ENCODE results near the gene CIB2.

The CIB2 gene

DNA sequence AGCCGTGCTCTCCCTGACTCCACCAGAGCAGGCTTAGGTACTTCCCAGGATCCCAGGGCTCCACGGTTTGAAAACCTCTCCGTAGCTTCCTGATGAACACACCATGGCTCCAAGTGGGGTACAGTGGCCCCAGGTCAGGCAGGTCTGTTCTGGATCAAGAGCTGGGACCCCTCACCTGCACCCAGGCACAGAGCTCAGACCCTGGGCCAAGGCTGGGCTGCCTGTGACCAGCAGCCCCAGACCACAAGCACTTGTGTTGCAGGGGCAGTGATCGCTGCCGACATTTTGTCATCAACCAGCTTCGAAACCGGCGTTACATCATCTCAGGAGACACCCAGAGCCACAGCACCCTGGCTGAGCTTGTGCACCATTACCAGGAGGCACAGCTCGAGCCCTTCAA is 33.6 kb downstream of the CIB2 start:
- POLR2A ChIA-PET = no interaction called here

More for the DNA sequence above, 33.6 kb downstream of the CIB2 start:
- no peaks in the 10 kb centered on the region for H3K9me3 ChIP-seq (ENCODE audit: control insufficient read depth, insufficient read depth, low read depth, low read length)
- TF ChIP-seq, protein P1, sequence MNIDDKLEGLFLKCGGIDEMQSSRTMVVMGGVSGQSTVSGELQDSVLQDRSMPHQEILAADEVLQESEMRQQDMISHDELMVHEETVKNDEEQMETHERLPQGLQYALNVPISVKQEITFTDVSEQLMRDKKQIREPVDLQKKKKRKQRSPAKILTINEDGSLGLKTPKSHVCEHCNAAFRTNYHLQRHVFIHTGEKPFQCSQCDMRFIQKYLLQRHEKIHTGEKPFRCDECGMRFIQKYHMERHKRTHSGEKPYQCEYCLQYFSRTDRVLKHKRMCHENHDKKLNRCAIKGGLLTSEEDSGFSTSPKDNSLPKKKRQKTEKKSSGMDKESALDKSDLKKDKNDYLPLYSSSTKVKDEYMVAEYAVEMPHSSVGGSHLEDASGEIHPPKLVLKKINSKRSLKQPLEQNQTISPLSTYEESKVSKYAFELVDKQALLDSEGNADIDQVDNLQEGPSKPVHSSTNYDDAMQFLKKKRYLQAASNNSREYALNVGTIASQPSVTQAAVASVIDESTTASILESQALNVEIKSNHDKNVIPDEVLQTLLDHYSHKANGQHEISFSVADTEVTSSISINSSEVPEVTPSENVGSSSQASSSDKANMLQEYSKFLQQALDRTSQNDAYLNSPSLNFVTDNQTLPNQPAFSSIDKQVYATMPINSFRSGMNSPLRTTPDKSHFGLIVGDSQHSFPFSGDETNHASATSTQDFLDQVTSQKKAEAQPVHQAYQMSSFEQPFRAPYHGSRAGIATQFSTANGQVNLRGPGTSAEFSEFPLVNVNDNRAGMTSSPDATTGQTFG (tag by site-specific recombination; IDR thresholded peaks at IDR 0.05; ENCODE audit: borderline replicate concordance) = no peak
- TF ChIP-seq ZNF510 (tag by site-specific recombination; IDR thresholded peaks at IDR 0.05; ENCODE audit: insufficient replicate concordance) (no peak), ZNF785 (tag by site-specific recombination; IDR thresholded peaks at IDR 0.05) (no peak), ZNF140 (tag by site-specific recombination; IDR thresholded peaks at IDR 0.05) (no peak), ZNF530 (tag by site-specific recombination; IDR thresholded peaks at IDR 0.05; ENCODE audit: low read depth) (no peak), ZEB2 (tag by site-specific recombination; IDR thresholded peaks at IDR 0.05) (no peak), ZNF624 (tag by site-specific recombination; IDR thresholded peaks at IDR 0.05) (no peak), ZNF610 (tag by site-specific recombination; IDR thresholded peaks at IDR 0.05; ENCODE audit: borderline replicate concordance) (no peak), ZNF169 (tag by site-specific recombination; IDR thresholded peaks at IDR 0.05) (no peak), ZNF558 (tag by site-specific recombination; IDR thresholded peaks at IDR 0.05) (no peak), SETDB1 (IDR thresholded peaks at IDR 0.05; ENCODE audit: insufficient read length, low read length) (no peak), FEZF1 (tag by site-specific recombination; IDR thresholded peaks at IDR 0.05) (no peak), YY2 (tag by site-specific recombination; IDR thresholded peaks at IDR 0.05) (no peak), HOXD13 (CRISPR knock-in tag; IDR thresholded peaks at IDR 0.05; ENCODE audit: borderline replicate concordance) (no peak)
- TF ChIP-seq, protein P2, sequence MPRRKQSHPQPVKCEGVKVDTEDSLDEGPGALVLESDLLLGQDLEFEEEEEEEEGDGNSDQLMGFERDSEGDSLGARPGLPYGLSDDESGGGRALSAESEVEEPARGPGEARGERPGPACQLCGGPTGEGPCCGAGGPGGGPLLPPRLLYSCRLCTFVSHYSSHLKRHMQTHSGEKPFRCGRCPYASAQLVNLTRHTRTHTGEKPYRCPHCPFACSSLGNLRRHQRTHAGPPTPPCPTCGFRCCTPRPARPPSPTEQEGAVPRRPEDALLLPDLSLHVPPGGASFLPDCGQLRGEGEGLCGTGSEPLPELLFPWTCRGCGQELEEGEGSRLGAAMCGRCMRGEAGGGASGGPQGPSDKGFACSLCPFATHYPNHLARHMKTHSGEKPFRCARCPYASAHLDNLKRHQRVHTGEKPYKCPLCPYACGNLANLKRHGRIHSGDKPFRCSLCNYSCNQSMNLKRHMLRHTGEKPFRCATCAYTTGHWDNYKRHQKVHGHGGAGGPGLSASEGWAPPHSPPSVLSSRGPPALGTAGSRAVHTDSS (tag by site-specific recombination; IDR thresholded peaks at IDR 0.05) = no peak
- TF ChIP-seq, protein P3, sequence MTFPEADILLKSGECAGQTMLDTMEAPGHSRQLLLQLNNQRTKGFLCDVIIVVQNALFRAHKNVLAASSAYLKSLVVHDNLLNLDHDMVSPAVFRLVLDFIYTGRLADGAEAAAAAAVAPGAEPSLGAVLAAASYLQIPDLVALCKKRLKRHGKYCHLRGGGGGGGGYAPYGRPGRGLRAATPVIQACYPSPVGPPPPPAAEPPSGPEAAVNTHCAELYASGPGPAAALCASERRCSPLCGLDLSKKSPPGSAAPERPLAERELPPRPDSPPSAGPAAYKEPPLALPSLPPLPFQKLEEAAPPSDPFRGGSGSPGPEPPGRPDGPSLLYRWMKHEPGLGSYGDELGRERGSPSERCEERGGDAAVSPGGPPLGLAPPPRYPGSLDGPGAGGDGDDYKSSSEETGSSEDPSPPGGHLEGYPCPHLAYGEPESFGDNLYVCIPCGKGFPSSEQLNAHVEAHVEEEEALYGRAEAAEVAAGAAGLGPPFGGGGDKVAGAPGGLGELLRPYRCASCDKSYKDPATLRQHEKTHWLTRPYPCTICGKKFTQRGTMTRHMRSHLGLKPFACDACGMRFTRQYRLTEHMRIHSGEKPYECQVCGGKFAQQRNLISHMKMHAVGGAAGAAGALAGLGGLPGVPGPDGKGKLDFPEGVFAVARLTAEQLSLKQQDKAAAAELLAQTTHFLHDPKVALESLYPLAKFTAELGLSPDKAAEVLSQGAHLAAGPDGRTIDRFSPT (tag by site-specific recombination; IDR thresholded peaks at IDR 0.05) = no peak
- TF ChIP-seq, protein P4, sequence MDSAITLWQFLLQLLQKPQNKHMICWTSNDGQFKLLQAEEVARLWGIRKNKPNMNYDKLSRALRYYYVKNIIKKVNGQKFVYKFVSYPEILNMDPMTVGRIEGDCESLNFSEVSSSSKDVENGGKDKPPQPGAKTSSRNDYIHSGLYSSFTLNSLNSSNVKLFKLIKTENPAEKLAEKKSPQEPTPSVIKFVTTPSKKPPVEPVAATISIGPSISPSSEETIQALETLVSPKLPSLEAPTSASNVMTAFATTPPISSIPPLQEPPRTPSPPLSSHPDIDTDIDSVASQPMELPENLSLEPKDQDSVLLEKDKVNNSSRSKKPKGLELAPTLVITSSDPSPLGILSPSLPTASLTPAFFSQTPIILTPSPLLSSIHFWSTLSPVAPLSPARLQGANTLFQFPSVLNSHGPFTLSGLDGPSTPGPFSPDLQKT (IDR thresholded peaks at IDR 0.05; ENCODE audit: borderline replicate concordance, low read depth, low read length) = no peak
- TF ChIP-seq, protein P5, sequence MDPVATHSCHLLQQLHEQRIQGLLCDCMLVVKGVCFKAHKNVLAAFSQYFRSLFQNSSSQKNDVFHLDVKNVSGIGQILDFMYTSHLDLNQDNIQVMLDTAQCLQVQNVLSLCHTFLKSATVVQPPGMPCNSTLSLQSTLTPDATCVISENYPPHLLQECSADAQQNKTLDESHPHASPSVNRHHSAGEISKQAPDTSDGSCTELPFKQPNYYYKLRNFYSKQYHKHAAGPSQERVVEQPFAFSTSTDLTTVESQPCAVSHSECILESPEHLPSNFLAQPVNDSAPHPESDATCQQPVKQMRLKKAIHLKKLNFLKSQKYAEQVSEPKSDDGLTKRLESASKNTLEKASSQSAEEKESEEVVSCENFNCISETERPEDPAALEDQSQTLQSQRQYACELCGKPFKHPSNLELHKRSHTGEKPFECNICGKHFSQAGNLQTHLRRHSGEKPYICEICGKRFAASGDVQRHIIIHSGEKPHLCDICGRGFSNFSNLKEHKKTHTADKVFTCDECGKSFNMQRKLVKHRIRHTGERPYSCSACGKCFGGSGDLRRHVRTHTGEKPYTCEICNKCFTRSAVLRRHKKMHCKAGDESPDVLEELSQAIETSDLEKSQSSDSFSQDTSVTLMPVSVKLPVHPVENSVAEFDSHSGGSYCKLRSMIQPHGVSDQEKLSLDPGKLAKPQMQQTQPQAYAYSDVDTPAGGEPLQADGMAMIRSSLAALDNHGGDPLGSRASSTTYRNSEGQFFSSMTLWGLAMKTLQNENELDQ (tag by site-specific recombination; IDR thresholded peaks at IDR 0.05; ENCODE audit: low read depth) = no peak
- H3K36me3 ChIP-seq (ENCODE audit: control insufficient read depth in 2 of 2, insufficient read depth in 1 of 2, low read length in 2 of 2) = no peaks in the 10 kb centered on the region
- H3K27ac ChIP-seq (ENCODE audit: extremely low read depth, low read depth, low read length) = no peak overlapping the region
- CTCF ChIA-PET = interaction anchor here (0.6 to 2.4 kb wide), 2 partner anchors 11 to 119 kb away, joined by 4 to 16 read pairs; no protein-coding TSS in a partner anchor
- no peak overlapping the region for H3K4me3 ChIP-seq (ENCODE audit: low read depth, low read length)
- H3K4me1 ChIP-seq (ENCODE audit: control insufficient read depth, insufficient read depth, low read length) = no peaks in the 10 kb centered on the region
